GM21423 (cell line): ENCODE measurements around the gene LEMD2.
A peak's percentile ranks its signal among the peaks of the same experiment; 100 is the strongest.

Experiments used
- ATAC-seq: cut with Tn5 transposase; IDR thresholded peaks from one replicate; pipeline ENCODE4 v1.9.1; 2021; ENCODE audit warnings: mild to moderate bottlenecking, moderate library complexity; ENCODE audit not compliant: unreplicated experiment

The LEMD2 gene

DNA sequence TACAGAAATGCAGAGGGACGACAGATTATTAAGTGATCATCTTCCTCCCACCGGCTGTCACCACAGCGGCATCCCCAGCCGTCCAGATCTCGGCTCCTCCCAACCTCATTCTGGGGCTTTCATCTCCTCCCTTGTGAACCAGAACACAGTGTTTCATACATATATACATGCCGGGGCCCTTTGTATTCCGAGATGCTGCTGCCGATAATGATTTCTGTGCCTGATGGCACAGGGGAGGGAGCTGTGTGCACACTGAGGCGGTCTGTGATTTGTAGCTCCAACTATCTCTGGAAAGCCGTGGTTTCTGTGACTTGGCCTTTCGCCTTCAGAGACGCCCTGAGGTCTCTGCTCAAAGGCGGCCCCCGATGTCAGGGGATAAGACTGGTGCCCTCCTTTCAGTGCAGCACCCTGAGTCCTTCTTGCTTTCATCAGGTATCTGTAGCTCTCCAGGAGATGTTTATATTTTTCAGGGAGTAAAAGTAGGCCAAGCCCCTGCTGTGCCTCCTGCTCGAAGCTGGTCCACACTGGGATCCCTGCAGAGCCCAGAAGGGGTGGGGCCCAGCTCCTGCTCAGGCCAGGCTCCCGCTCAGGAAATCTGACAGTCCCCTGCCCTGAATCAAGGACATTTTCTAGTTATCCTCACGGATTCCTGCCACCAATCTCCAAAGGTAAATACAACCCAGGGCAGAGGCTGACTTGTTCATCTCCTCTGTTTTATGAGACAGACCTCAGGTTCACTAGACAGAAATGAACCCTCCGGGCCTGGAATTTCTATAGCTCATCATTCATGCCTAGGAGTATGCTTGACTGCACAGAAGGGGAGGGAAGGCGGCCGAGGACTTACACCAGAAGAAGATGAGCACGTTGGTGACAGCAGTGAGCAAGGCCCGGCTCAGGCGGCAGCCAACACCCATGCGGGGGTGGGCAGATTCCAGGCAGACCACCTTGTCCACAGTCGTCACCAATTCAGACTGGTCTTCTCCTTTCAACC, 11.2 kb downstream of the LEMD2 start:
- no peak for ATAC-seq

GRCh38 chr6:33776764-33777163, 12.2 kb downstream of the LEMD2 start:
- ATAC-seq, result no peak

DNA sequence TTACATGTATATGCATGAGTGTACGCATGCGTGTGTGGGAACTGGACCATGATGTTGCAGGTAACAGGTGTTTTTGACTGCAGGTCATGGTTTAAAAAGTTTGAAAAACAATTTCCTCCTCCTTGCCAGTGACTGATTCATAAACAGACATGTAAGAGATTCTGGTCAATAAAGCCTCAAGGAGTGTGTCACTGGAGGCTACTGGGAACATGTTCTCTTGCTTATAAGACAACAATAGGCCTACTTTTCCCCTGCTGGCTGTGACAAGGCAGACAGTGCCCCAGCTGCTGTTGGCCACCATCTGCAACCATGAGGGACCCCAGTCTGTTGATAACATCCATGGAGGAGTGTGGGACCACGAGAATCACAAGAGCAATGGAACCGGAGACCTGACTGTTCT, 12.7 kb downstream of the LEMD2 start:
- ATAC-seq, result no peak

DNA sequence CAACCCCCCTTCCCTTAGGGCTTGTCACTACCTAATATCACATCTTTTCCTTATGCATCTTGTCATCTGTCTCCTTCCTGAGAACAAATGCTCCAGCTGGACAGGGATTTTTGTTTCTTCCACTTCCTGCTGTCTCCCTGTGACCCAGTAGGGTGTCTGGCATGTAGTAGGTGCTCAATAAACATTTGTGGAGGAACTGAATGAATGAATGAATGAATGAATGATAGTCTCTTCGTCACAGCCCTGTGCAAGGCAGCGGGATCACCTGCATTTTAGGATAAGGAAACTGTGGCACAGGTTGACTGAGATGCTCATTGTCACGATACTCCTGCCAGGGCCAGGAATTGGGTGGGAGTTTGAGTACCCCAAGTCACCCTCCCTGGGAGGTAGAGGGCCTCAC, 14.2 kb downstream of the LEMD2 start:
- no peak for ATAC-seq

DNA sequence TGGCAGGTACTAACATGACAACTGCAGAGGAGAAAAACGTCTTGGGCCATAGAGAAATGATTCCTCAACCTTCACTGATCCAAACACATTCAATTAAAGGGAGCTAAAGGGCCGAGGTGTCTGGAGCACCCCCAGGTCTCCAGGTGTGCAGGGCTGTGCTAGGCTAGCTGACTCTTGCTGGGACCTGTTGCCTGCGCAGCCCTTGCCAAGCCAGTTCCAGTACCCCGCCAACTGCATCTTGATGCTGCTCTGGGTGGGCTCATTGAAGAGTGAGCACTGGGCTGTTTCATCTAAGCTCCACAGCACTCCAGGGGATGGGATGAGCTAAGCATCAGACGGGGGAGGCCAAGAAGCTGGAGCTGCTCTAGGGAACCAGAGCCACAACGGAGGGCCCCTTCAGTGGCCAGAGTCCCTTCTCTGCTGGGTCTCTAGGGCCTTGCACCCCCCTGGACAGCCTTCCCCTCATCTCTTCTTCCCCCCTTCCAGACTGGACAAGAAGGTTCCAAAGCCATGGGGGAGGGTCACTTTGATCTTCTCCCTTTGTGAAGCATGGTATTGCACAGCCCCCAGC, 15.9 kb downstream of the LEMD2 start:
- no peak for ATAC-seq

GRCh38 chr6:33772082-33772830, 16.7 kb downstream of the LEMD2 start:
- no peak for ATAC-seq

DNA sequence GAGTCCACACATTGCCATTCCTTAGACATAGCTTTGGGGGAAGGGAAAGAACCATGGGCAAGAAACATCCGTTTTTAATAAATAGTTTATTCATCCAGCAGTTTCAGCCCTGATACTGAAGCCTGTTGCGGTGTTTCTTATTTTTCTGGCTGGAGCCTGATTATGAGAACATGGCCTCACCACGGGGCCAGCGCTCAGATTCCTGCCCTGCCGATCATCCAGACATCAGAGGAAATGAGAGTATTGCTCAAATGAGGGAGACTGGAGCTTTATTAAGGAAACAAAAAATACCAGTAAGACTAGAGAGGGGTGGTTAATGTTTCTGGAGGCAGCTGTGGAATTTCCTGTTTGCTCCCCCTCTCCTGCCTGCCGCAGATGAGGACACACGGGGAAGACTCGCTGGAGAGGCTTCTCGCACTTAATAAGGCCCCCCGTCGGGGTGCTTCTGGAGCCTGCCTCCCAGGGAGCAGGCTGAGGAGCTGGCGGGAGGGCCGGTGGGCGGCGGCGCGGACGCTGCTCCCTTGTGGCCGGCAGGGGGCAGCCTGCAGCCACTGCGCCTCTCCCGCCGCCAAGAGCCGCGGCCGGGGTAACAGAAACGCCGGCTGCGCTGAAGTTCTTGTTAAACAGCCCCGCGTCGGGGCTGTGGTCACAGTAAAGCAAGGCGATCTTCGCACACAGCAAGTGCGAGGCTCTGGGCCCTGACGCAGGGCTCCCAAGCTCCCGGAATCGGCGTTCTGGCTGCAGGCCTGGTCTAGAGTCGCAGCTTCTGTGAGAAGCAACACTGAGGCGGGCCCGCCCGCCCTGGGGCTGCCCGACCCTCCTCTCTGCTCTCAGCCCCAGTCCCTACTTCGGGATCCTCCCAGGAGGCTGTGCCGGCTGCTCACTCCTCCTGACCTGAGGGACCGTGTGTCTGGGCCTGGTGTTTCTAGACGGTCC, 17.5 kb downstream of the LEMD2 start:
- no peak for ATAC-seq

GRCh38 chr6:33770833-33771145, 18.1 kb downstream of the LEMD2 start:
- ATAC-seq, result no peak

DNA sequence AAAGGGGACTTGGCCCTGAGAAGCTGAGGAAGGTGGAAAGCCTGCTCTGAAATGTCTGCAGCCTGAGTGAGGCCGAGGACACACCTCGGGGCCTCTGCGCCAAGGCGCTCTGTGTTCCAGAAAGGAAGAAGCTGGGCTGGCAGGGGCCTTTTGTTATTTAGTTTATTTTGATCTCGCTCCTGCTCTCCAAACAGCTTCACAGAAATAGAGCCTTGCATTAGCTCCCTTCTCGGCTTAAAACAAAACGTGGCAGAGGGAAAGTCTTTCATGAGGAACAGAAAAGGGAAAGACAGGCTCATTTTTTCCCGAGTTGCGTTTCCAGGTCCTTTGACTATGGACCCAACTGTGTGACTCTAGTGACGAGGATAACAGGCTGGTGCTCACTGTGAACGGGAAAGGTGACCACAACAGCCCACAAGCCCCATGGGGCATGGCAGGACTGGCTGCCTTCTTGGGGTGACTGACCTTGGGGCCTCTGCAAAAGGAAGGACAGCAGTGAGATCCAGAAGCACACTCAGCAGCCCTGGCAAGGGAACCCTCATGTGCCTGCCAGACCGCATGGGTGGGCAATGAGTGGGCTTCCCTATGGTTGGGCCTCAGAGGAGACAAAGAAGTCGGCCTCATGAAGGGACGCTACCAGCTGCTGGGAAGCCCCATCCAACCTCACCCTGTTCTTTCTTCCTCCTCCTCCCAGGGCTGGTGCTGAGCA, 18.7 kb downstream of the LEMD2 start:
- no peak for ATAC-seq

- ATAC-seq, result no peak
Observed at GRCh38 chr6:33769248-33769821, 19.6 kb downstream of the LEMD2 start.

DNA sequence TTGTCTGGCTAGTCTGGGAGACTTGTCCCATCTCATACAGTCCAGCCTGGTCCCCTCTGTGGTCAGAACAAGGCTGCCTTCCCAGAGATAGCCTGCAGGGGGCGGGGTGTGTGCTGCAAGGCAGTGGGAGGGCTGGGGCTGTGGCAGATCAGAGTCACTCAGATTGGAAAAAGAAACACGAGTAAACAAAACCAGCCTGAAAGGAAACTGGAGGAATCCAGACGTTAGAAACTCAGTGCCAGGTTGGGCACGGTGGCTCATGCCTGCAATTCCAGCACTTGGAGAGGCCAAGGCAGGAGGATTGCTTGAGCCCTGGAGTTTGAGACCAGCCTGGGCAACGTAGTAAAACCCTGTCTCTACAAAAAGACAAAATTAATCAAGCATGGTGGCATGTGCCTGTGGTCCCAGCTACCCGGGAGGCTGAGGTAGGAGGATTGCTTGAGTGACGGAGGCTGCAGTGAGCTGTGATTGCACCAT, 20.2 kb downstream of the LEMD2 start:
- peak; percentile 53 for ATAC-seq

- ATAC-seq, result no peak
Observed at GRCh38 chr6:33766921-33767907, 21.7 kb downstream of the LEMD2 start.

GRCh38 chr6:33765368-33765767, 23.6 kb downstream of the LEMD2 start:
- ATAC-seq, result no peak

- ATAC-seq, result no peak
Observed at GRCh38 chr6:33764036-33764435, 24.9 kb downstream of the LEMD2 start.

- ATAC-seq, result no peak
Observed at GRCh38 chr6:33763483-33763882, 25.4 kb downstream of the LEMD2 start.

DNA sequence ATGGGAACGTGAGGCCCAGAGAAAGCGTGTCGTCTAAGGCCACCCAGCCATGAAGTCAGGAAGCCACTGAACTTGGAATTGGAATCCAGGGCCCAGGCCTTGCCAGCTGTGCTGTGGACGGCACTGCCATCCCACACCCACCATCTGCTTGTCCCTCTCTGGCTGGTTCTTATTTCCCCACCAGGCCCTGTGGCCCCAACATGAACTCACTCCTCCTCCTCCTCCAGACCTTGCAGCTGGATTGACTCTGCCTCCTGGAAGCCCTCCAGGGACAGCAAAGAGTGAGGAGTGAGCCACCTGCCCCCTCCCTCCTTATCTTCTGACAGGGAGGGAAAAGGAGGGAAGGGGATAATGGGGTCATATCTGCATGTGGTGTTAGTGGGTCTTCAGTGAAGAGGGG, 26.2 kb downstream of the LEMD2 start:
- ATAC-seq, result no peak

GRCh38 chr6:33761922-33762629, 26.9 kb downstream of the LEMD2 start:
- no peak for ATAC-seq

GRCh38 chr6:33761581-33761921, 27.4 kb downstream of the LEMD2 start:
- ATAC-seq, result no peak
